ENCODE measurements around the gene ZBTB2. TPM values are rescaled to one million over a fixed set of nuclear protein-coding genes. Genes with fewer than 3 reads are reported as not detected.

The ZBTB2 gene
- total RNA-seq, 1 experiment from 2014 or later = 20.3 TPM

- no peak overlapping the region for H3K4me2 ChIP-seq (ENCODE audit: low read length)
- H3K9ac ChIP-seq (ENCODE audit: low read length) = no peak overlapping the region
- H2AFZ ChIP-seq (ENCODE audit: low read length) = no peak overlapping the region
- BruUV-seq (replicated peaks) = no TSS peak
- TF ChIP-seq EZH2 (IDR thresholded peaks at IDR 0.05; ENCODE audit: low read length, unreplicated experiment) (no peak), CTCF (conservative IDR thresholded peaks at IDR 0.05; ENCODE audit: low read depth, low read length) (no peak), EZH2phosphoT487 (IDR thresholded peaks at IDR 0.05; ENCODE audit: borderline replicate concordance, low read length) (no peak)
- no peaks in the 10 kb centered on the region for H3K9me3 ChIP-seq (ENCODE audit: low read length)
- H3K79me2 ChIP-seq (ENCODE audit: low read length) = no peaks in the 10 kb centered on the region
- H3K27ac ChIP-seq (ENCODE audit: low read length) = no peak overlapping the region
- POLR2A ChIA-PET (ENCODE audit: unreplicated experiment) = interaction anchor here (0.6 to 0.7 kb wide), 2 partner anchors 36 to 559 kb away, joined by 3 read pairs; no protein-coding TSS in a partner anchor
- no peaks in the 10 kb centered on the region for H3F3A ChIP-seq (ENCODE audit: low read length, unreplicated experiment)
- H3K36me3 ChIP-seq (ENCODE audit: low read depth, low read length) = peaks cover 13% of the 10 kb centered on the region; the same call in 1 of the 2 replicates
- CTCF ChIA-PET = interaction anchor here (0.5 to 0.6 kb wide), 3 partner anchors 19 to 438 kb away, joined by 3 to 6 read pairs (median 3); no protein-coding TSS in a partner anchor
- no peak overlapping the region for H3K4me3 ChIP-seq (ENCODE audit: low read length)
- intact Hi-C loops (cut with micrococcal nuclease) = no loop called here
- no peaks in the 10 kb centered on the region for H3K27me3 ChIP-seq (ENCODE audit: low read length)
- no peaks in the 10 kb centered on the region for H3K9me2 ChIP-seq (replicated peaks; ENCODE audit: low read length)
- DNase-seq (peak; percentile 32), ATAC-seq (peak; percentile 96)
- no peaks in the 10 kb centered on the region for H3K4me1 ChIP-seq (ENCODE audit: insufficient read depth, low read length)
- no peaks in the 10 kb centered on the region for H4K20me1 ChIP-seq (ENCODE audit: low read length)
Observed at GRCh38 chr6:151425561-151425960, 34.2 kb upstream of the ZBTB2 start.

- Histone ChIP-seq H3F3A (ENCODE audit: low read length, unreplicated experiment) (no peaks in the 10 kb centered on the region), H4K20me1 (ENCODE audit: low read length) (no peaks in the 10 kb centered on the region), H3K9me3 (ENCODE audit: low read length) (no peaks in the 10 kb centered on the region), H3K4me1 (ENCODE audit: insufficient read depth, low read length) (no peaks in the 10 kb centered on the region), H3K79me2 (ENCODE audit: low read length) (no peaks in the 10 kb centered on the region), H3K9me2 (replicated peaks; ENCODE audit: low read length) (no peaks in the 10 kb centered on the region), H3K27me3 (ENCODE audit: low read length) (no peaks in the 10 kb centered on the region), H3K4me2 (ENCODE audit: low read length) (no peak overlapping the region), H3K9ac (ENCODE audit: low read length) (no peak overlapping the region), H3K27ac (ENCODE audit: low read length) (no peak overlapping the region), H3K4me3 (ENCODE audit: low read length) (no peak overlapping the region), H2AFZ (ENCODE audit: low read length) (no peak overlapping the region), H3K36me3 (ENCODE audit: low read depth, low read length) (peaks cover 9% of the 10 kb centered on the region; the same call in 1 of the 2 replicates)
- ChIA-PET POLR2A (ENCODE audit: unreplicated experiment) (interaction anchor here (0.8 kb wide), 1 partner anchor 517 kb away, joined by 14 read pairs; no protein-coding TSS in a partner anchor), CTCF (no interaction called here)
- TF ChIP-seq EZH2 (IDR thresholded peaks at IDR 0.05; ENCODE audit: low read length, unreplicated experiment) = no peak
- no peak for TF ChIP-seq CTCF (conservative IDR thresholded peaks at IDR 0.05; ENCODE audit: low read depth, low read length)
- TF ChIP-seq EZH2phosphoT487 (IDR thresholded peaks at IDR 0.05; ENCODE audit: borderline replicate concordance, low read length) = no peak
- intact Hi-C loops (cut with micrococcal nuclease) = no loop called here
- no TSS peak for BruUV-seq (replicated peaks)
- ATAC-seq = no peak
- DNase-seq = no peak
Observed at GRCh38 chr6:151422981-151423380, 31.6 kb upstream of the ZBTB2 start.

- no peak overlapping the region for H3K27ac ChIP-seq (ENCODE audit: low read length)
- DNase-seq (no peak), ATAC-seq (no peak)
- TF ChIP-seq CTCF (conservative IDR thresholded peaks at IDR 0.05; ENCODE audit: low read depth, low read length) = no peak
- TF ChIP-seq EZH2 (IDR thresholded peaks at IDR 0.05; ENCODE audit: low read length, unreplicated experiment) = no peak
- no peak for TF ChIP-seq EZH2phosphoT487 (IDR thresholded peaks at IDR 0.05; ENCODE audit: borderline replicate concordance, low read length)
- H3F3A ChIP-seq (ENCODE audit: low read length, unreplicated experiment) = no peaks in the 10 kb centered on the region
- no peak overlapping the region for H3K4me2 ChIP-seq (ENCODE audit: low read length)
- peaks cover 9% of the 10 kb centered on the region for H3K36me3 ChIP-seq (ENCODE audit: low read depth, low read length)
- no peaks in the 10 kb centered on the region for H3K9me2 ChIP-seq (replicated peaks; ENCODE audit: low read length)
- H3K4me1 ChIP-seq (ENCODE audit: insufficient read depth, low read length) = no peaks in the 10 kb centered on the region
- no peaks in the 10 kb centered on the region for H3K79me2 ChIP-seq (ENCODE audit: low read length)
- intact Hi-C loops (cut with micrococcal nuclease) = loop anchor here (5.0 kb wide), 1 partner anchor 165 kb away; no protein-coding TSS in a partner anchor
- no TSS peak for BruUV-seq (replicated peaks)
- POLR2A ChIA-PET (ENCODE audit: unreplicated experiment) = no interaction called here
- no peaks in the 10 kb centered on the region for H3K9me3 ChIP-seq (ENCODE audit: low read length)
- H3K4me3 ChIP-seq (ENCODE audit: low read length) = no peak overlapping the region
- H3K27me3 ChIP-seq (ENCODE audit: low read length) = no peaks in the 10 kb centered on the region
- H2AFZ ChIP-seq (ENCODE audit: low read length) = no peak overlapping the region
- H4K20me1 ChIP-seq (ENCODE audit: low read length) = no peaks in the 10 kb centered on the region
- H3K9ac ChIP-seq (ENCODE audit: low read length) = no peak overlapping the region
- CTCF ChIA-PET = no interaction called here
Observed at GRCh38 chr6:151417477-151417876, 26.1 kb upstream of the ZBTB2 start.
